ENCODE measurements around the gene NTMT1.
"Not testable (repeated sequence)": the region's sequence is repeated elsewhere in the genome, so short reads cannot be mapped to it uniquely, and the experiment has no call there.

- not testable (repeated sequence) for TF ChIP-seq CTCF (IDR thresholded peaks at IDR 0.05); ZFX (IDR thresholded peaks at IDR 0.05; ENCODE audit: borderline replicate concordance)
These were observed 33.2 kb upstream of the NTMT1 start for GRCh38 chr9:129592790-129593189.
